Stimulated activated CD4-positive, alpha-beta T cell treated with anti-CD3 and anti-CD28 coated beads, TNF-alpha, amount 100 ng/mL, for 48 hours (primary cell): ENCODE measurements around the gene RGS19.

Experiments
- DNase-seq, 3 donors: peaks; one replicate each; pipeline ENCODE4 v3.0.0-alpha.2; 2020; ENCODE audit warnings: low read depth in 3 of 3

The RGS19 gene

DNA sequence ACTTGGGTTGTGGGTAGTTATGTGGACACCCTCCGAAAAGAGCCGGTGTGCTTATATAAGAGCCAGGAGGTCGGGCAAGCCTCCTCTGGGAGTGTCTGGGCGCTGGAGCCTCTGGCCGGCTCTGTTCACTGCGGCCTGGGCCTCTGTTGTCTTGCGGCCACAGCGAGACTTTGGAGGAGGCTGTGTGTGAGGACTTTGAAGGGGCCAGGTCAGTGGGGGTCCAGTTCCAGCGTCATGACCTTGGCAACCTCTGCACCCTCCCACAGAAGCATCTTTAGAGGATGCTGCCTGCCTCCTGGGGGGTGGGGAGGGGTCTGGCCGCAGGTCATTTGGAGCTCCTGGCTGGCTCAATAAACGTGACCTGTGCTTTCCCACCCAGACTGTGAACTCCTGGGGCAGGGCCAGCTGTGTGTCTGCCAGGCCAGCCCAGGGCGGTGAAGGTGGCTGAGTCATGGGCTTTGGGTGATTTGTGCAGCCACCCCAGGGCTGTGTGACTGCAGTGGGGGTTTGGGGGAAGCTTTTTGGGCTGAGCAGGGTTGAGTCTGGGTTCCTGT lies 15.1 kb downstream of the RGS19 start:
- DNase-seq = no peak

DNA sequence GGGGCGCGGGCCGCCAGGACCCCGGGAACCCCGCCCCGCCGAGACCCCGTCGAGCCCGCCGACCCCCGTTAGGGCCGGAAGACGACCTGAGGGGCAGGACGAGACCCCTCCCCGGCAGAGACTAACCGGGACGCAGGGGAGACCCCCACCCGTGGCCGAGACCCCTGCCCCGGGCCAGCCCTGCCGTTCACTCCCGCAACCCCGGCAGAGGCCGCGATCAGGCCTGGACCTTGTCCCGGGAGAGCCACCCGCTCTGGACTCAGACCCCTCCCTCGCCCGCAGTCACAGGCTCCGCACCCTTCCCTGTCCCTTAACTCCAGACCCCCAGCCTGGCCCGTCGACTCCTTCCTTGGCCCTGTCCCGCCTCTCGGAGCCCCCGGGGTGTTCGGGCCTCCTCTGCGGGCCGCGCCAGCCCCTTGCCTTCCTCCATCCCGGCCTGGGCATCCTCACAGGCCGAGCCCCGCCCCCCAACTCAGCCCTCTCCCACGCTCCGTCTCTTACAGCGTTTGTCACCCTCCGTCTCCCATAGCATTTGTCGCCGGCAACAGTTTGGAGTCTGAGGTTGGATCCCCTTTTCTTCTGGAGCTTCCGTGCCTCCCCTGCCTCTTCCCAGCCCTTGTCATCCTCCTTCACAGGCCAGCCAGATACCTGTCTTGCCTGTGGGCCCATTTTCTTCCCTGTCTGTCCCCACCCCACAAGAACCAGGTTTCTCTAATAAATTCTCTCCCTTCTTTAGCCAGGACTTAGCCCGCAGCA lies 15.8 kb downstream of the RGS19 start:
- DNase-seq = peak in 1 of 3 donors; percentile 58

DNA sequence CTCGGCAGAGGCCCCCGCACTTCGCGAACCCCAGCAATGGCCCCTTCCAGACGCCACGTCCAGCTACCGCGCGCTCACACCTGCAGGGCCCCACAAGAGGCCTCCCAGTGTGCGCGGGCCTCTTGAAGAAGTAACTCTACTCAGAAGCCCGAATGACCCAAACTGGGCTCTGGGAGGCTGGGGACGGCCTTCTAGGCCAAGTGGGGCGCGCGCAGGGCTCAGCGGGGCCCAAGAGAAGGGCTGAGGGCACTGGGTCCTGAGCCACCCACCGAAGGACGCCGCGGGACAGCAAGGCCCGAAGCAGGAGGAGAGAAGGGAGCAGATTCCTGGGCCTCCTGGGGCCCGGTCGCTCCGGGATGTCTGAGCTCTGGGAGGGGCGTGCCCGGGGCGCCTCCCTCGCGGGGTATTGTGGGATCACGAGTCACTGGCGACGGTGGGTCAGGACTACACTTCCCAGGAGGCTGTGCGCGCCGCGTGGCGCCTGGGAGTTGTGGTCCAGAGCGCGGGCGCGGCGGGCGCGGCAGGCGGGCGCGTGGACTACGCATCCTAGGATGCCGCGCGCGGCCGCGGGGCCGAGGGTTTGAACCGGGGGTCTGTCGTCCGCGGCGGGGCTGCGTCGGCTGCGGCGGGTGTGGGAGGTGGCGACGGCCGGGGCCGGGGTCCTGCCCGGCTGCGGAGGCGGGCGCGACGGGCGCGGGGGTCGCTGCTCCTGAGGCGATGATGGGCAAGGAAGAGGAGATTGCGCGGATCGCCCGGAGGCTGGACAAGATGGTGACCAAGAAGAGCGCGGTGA lies 16.5 kb downstream of the RGS19 start, which contains the start of gene TCEA2:
Gene TCEA2 (plus strand): TSS at position 603 of the 793 bp plus-strand sequence. CDS start 115 bp downstream, at position 718.
- peak; percentile 91 to 93 (median 92) for DNase-seq

DNA sequence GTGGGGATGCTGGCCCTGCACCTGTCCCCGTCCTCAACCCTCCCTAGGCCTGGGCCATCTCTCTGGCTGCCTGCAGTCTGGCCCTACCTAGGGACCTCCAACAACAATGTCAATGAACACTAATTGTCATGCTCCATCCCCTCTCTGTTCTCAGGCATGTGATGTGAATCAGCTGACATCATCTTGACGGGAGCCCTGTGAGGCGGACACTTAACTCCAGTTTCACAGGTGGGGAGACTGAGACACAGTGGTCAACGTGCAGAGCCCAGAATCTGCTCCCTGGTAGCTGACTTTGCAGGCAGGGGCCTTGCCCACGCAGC lies 17.1 kb downstream of the RGS19 start:
- no peak for DNase-seq

DNA sequence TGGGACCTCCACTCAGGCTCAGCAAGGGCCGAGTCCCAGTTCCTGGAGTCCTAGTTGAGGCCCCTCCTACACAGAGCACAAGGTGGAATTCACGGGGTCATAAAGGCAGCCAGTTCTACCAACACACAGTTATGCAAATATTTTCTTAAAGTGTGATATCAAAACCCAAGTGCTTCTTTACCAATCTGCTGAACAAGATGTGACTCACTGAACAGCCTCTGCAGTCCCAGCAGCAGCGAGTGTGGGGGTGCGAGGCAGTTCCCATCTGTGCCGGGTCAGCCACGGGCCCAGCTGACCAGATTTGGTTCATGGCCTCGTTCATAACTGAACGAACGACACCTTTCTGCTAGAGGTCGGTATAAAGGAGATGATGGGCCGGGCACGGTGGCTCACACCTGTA lies 20.8 kb downstream of the RGS19 start:
- no peak for DNase-seq

DNA sequence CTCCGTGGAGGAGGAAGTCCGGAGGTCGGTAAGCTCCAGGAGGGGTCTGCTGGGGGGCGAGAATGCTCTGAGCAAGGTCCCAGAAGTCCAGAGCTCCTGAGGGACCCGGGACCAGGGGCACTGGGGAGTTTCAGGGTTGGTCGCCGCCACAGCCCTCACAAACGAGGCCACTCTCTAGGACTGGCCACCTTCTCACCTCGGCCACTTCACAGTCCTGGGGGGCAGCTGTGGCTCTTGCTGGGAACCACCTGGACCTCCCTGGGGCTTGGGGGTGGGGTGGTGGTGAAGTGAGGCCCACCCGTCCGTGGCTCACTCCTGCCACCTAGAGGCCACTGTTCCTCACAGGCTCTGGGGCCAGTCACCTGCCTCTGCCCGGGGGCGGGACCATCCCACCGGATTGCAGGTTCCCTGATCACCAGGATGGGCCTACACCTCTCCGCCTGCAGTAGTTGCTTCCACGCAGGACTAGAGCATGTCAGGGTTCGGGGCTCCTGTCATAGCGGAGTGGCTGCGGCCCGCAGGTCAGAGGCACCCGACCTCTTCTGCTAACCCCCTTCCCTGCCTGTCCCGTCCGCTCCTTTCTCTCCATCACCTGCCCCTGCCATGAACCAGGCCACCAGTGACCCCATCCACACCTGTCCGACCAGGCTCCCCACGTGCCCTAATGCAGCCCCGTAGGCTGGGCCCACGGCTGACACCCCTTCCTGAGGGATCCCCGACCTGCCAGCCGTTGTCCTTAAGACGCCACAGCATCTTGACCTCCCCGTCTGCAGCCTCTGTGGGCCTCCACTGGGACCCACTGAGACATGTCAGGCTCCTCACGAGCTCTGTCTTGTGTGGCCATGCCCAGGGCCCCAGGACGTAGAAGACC lies 21.5 kb downstream of the RGS19 start:
- DNase-seq = peak; percentile 66 to 90 (median 81)

DNA sequence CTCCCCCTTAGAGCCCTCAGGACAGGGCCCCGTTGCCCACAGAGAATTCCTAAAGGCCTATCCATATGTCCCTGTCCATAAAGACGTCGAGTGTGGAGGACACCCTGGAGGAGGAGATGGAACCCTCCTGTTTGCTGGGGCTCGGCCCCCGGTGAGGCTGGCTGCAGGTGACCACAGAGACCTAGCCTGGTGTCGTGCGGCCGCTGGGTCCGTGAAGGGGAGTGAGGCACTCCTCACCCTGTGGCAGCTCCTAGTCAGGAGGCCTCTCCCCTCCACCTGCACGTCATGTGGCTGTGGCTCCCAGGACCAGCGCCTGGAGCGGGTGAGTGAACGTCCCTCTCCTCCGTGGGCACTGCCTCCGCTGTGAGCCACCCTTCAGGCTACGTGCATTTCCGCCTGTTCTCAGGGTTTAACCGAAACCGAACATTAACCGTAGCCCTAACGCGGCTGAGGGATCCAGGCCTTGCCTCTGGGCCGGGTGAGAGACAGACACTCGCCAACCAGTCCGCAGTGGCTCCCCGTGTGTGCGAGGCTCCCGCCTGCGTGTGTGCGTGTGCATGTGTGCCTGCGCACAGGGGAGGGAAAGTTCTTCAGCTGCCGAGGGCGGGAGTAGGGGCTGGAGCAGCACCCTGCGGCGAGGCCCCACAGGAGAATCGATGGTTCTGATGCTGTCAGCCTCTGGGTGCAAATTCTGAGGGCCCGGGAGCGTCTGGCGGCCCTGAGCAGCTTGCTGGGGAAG lies 22.3 kb downstream of the RGS19 start:
- DNase-seq = no peak

DNA sequence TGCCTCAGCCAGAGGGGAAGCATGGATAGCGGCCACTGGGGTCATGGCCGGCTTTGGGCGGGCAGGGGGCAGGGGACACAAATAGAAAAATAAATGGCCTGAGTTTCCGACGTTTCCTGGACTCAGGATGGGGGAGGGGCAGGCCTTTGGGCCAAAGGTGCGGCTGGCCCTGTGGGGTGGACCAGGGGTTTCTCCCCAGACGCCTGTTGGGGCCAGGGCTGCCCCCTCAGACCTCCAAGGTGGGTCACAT lies 22.8 kb downstream of the RGS19 start:
- DNase-seq = no peak

DNA sequence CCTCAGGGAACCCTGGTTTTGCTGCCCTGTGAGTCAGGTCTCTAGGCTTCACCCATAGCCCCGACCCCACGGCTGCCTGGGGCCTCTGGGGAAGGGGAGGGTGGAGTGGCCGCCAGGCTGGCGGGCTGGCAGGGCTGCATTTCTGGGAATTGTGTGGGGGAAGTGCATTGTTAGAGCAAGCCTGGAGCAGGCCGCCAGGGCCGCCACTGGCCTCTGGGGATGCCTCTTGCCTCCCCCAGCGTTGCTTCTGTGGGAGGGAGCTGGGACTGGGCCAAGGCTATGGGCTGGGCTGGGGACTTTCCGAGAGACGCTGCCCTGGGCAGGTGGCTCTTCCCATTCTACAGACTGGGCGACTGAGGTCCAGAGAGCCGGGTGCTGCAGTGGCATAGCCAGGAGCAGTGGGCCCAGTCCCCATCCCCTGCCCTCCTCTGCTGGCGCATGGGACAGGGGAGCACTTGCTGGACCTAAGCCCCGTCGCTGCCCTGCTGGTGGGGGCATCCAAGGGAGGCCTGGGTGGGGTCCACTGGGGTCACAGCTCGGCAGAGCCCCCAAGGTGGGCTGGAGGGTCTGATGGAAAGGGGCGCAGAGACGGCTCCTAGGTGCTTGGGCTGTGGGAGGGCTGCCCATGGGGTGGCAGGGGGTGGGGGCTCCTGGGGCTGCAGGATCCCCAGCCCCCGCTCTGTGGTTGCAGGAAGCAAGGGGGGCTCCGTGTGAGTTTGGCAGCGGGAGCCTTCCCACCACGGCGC lies 23.3 kb downstream of the RGS19 start:
- DNase-seq = no peak

DNA sequence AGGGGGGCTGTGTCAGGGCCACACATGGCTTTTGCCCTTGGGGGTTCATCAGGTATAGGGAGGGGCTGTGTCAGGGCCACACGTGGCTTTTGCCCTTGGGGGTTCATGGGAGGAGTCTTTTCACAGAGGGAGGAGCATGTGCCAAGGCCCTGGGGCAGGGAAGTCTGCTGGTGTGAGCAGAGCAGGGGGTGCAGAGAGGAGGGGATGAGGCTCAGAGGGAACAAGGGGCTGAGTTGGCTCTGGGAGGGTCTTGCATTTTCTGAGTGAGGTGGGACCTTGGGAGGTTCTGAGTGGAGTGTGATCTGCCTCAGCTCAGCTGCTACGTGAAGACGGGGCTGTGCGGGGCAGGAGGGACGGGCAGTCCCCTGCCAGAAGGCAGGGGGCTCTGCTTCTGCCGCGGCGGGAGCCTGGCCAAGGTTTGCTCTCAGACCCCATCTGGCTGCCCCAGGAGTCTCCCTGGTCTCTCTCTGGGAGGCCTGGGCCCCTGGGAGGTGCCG lies 23.9 kb downstream of the RGS19 start:
- no peak for DNase-seq

DNA sequence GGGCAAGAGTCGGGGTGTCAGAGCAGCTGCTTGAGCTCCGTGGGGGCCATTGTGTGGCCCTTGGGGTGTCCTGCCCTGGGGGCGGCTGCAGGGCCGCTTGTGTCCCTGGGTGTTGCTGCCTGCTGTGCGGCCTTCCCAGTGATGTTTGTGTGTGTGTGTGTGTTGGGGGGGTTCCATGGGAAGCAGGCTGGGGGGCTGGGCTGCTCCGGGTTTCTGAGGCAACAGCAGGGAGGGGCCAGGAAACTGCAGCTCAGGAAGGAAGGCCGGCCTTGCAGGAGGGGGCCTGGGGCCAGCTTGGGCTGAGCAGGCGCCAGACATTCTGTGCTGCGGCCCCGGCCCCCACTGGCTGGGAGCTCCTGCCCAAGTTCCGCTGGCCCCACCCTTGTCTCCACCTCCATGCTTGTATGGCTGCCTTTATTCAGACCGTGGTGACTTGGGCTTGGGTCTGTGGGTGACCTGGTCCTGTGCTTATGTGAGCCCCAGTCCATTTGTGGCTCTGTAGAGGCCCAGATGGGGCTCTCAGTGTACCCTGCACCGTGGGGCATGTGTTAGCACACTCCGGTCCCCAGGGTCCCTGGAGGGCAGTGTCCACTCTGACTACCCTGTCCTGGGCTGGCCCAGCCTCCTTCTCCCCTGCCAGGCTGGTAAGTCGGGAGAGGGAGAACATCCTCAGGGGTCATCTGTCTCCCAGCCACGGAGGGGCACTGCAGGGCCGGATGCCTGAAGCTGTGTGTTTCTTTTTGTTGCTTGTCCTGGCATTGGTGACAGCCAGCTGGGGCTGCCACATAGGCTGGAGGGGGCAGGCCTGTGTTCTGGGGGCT lies 25.3 kb downstream of the RGS19 start:
- DNase-seq = no peak

DNA sequence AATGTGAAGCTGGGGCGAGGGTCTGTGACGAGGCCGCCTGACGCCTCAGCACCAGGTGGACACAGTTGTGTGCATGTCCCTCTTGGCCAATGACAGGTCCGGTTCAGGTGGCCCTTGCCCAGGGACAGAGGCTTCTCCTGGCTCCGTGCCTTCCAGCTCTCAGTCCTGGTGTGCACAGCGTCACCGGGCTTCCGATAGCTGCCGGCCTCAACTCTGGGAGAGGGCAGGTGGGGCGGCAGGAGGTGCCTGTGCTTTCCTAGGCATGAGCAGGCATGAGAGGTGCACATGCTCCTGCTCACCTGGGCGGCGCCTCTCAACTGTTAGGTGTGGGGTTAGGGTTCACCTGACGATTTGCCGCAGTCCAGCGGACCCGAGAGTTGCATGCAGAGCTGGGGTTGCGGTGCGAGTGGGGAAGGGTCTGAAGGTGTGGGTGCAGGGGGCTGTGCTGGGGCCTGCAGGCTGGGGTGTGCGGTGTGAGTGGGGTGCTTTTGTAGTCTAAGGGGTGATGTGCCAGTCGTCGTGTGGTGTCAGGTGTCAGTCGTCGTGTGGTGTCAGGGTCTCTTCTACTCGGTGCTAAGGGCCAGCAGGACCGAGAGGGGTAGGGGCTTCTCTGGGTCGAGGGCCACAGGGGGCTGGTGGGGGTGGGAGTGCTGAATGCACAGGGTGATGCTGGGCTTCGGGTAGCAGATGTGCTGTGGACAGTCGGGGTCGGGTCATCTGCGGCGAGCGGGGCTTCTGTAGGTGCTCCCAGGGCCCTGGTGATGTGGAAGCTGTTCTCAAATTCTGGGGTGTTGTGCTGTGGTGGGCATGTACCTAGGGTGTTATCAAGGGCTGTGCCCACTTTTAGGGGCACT lies 26.1 kb downstream of the RGS19 start:
- no peak for DNase-seq

DNA sequence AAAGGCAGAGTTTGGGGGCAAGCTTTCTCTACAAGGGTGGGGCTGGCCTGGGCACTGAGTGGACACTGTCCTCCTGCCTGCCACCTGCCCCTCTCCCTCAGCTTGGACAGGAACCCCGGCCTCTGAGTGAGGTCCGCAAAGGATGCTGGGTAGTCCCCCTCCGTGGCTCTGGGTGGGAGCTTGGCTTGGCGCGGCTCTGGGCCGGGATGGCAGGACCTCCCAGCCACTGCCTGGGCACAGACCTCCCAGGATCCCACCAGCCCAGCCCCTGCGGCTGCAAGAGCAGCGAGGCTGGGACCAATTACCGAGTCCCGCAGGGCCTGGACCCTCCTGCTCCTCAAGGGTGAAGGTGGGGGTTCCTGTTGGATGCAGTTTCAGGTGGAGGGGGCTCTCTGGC lies 27.0 kb downstream of the RGS19 start:
- DNase-seq = no peak

DNA sequence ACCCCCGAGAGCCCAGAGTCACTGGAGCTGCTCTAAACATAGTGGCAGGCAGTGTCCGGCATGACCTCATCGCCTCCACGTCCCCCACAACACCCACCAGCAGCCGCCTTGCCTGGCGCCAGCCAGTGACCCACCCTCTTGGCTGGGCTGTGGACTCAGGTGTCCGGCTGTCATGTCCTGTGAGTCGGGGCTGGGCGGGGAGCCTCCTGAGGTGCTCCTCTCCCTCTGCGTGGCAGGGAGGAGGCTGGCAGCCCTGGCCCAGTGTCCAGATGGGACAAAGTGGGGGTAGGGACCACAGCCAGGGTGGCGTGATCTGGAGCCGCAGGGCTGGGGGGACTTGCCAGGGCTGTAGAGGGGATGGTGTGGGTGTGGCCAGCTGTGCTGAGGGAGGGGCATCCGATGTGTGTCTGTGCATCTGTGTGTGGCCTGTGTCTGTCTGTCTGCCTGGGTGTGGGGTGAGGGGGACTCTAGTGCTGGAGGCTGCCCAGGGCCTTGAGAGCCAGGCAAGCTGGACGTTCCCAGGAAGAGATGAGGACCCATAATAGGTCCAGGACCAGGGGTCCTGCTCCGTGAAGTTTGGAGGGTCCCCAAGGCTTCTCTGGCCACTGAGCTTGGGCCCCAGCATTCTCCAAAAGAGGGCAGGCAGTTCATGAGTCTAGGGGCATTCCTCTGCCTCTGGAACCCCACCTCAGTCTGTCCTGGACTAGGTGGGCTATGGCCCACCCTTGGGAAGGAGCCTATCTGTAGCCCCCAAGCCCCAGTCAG lies 27.6 kb downstream of the RGS19 start:
- DNase-seq = no peak

DNA sequence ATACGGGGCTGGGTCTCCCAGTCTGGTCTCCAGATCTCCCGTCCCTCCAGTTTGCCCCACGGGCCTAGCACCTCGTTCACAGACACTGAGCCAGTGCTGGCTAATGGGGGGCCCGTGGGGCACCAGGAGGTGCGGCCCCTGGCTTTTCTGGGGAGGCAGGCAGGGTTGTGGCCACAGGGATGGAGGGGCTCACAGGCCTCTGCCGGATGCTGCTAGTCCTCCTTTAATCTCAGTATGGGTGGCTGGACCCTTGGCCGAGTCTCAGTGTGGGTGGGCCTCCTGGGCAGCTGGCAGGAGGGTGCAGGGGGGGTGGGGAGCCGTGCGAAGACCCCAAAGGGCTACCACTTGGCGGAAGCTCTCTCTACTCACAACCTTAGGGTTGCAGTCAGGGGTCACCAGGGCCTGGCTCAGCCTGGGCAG lies 28.3 kb downstream of the RGS19 start:
- no peak for DNase-seq

DNA sequence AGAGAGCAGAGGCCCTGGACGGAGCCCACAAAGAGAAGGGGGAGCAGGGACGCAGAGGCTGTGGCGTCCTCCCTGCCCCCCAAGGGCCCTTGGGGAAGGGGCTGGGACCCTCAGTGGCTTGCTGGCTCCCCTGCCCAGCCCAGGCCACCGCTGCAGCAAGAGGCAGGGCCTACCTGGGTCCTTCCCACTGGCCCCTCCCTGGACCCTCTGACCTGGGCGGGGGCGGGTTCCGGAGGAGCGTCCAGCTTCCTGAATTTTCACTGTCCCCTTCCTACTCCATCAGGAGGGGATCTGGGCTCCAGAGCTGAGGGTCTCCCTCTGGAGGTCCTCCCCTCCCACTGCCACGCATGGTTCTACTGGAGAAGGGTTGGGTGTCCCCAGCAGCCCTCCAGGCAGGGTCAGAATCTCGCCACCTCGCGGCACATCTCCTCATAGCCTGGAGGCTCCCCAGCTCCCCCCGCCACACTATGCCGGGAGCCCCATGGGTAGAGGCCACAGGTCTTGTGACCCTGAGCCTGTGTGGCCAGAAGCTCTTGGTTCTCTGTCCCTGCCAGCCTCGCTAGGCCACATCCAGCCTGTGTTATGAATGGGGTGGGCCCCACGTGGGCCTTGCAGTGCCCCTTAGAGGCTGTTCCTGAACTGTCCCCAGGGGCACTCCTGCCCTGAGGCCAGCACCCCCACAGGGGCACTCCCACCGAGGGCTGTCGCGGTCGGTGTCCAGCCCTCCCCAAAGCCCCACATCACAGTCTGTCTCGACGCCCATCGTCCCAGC lies 28.9 kb downstream of the RGS19 start:
- no peak for DNase-seq

DNA sequence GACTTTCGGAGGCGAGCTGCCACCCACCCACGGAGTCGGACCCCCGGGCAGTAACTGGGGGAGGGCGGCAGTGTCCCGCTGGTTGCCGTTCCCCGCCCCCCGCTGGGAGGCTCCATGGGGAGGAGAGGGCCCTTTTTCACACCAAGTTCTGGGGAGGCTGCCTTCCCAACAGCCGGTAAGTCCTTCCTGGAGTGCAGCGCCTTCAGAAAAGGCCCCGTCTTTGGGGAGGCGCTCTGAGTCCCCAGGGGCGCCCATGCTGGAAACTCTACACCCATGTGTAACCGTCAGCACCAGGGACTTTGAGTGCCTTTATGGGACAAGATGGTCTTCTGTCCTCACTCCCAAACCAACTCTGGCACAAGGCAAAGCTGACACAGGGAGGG lies 29.4 kb downstream of the RGS19 start:
- no peak for DNase-seq
